ENCODE data around the gene OPN4.

The OPN4 gene

DNA sequence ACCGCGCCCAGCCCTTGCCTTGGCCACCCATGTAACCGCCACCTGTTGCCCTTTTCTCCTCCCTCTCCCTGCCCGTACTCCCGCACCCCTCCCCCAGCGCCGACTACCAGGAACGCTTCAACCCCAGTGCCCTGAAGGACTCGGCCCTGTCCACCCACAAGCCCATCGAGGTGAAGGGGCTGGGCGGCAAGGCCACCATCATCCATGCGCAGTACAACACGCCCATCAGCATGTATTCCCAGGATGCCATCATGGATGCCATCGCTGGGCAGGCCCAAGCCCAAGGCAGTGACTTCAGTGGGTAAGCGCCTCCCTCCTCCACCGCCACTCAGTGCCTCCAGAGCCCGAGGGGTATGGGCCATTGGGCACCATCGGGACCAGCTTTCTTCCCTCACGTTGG, 32.6 kb downstream of the OPN4 start:
- no peak overlapping the region for H3K9ac ChIP-seq (ENCODE audit: low read length)
- H3K27ac ChIP-seq (ENCODE audit: low read length) = no peak overlapping the region
- peaks cover 10% of the 10 kb centered on the region for H3K4me1 ChIP-seq (ENCODE audit: control insufficient read depth, low read depth, low read length)
- no peak overlapping the region for H3K4me3 ChIP-seq (ENCODE audit: low read length)
- H3K36me3 ChIP-seq (ENCODE audit: control insufficient read depth, low read depth, low read length) = no peaks in the 10 kb centered on the region
- H3K27me3 ChIP-seq (ENCODE audit: control insufficient read depth, insufficient read depth, low read length) = no peaks in the 10 kb centered on the region
- no peaks in the 10 kb centered on the region for H3K9me3 ChIP-seq (ENCODE audit: control insufficient read depth, low read depth, low read length)

DNA sequence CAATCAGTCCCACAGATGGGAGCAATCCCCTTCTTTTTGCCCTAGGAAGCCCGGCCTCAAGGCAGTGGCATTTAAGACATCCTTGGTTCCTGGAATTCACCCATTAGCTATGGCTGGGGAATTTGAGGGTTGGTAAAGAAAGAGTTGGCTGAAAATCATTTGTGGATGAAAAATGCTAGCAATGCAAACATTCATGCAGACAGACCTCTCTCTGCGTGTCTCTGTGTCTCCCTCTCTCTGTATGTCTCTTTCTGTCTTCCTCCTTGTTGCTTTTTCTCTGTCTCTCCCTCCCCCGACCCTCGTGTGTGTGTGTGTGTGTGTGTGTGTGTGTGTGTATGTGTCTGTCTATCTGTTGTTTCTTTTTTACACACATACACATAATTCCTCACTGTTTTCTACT, 33.4 kb downstream of the OPN4 start:
- H3K27me3 ChIP-seq (ENCODE audit: control insufficient read depth, insufficient read depth, low read length) = no peaks in the 10 kb centered on the region
- peaks cover 10% of the 10 kb centered on the region for H3K4me1 ChIP-seq (ENCODE audit: control insufficient read depth, low read depth, low read length)
- no peak overlapping the region for H3K27ac ChIP-seq (ENCODE audit: low read length)
- no peaks in the 10 kb centered on the region for H3K36me3 ChIP-seq (ENCODE audit: control insufficient read depth, low read depth, low read length)
- H3K9ac ChIP-seq (ENCODE audit: low read length) = no peak overlapping the region
- H3K9me3 ChIP-seq (ENCODE audit: control insufficient read depth, low read depth, low read length) = no peaks in the 10 kb centered on the region
- no peak overlapping the region for H3K4me3 ChIP-seq (ENCODE audit: low read length)

DNA sequence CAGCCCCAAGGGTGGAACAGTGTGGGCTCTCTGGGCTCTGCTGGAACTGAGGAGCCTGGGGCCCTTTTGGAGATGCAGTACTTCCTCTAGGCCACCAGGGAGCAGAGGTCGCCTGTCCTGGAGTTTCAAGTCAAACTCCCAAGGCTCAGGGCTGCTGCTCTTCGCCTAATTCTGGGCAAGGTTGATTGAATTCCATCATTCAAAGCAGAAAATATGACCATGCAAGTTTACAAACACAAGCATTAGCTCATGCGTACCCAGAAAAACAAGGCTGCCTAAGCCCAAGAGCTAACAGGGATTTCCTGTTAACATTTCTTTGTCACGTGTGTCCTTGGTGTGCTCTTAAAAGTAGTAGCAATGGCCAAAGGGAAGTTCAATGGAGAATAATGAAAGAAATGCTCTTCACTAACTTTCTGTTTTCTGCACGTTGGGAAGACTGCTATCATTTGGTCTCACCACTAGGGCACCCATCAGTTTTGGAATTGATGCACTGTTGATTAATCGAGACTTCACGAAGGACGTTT, 34.1 kb downstream of the OPN4 start:
- Histone ChIP-seq H3K36me3 (ENCODE audit: control insufficient read depth, low read depth, low read length) (no peaks in the 10 kb centered on the region), H3K4me1 (ENCODE audit: control insufficient read depth, low read depth, low read length) (peaks cover 13% of the 10 kb centered on the region), H3K4me3 (ENCODE audit: low read length) (no peak overlapping the region), H3K9ac (ENCODE audit: low read length) (no peak overlapping the region), H3K27me3 (ENCODE audit: control insufficient read depth, insufficient read depth, low read length) (no peaks in the 10 kb centered on the region), H3K27ac (ENCODE audit: low read length) (no peak overlapping the region), H3K9me3 (ENCODE audit: control insufficient read depth, low read depth, low read length) (no peaks in the 10 kb centered on the region)

DNA sequence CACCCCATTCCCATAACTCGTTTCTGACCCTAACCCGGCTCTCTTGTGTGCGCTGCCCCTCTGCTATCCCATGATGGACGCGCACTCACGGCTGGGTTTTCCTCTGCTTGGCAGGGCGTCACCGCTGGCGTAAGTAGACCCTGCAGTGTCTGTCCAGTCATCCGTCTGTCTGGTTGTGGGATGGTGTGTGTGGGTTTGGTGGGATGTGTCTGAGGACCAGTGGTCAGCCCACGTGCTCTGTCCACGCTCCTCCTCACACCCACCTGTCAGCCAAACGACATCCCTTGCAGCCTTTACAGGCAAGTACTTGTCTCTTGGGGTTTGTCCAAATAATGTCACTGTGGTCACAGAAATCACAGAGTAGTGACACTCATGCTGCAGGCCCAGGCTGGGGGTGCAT, 34.8 kb downstream of the OPN4 start:
- Histone ChIP-seq H3K36me3 (ENCODE audit: control insufficient read depth, low read depth, low read length) (no peaks in the 10 kb centered on the region), H3K4me1 (ENCODE audit: control insufficient read depth, low read depth, low read length) (peaks cover 20% of the 10 kb centered on the region), H3K27me3 (ENCODE audit: control insufficient read depth, insufficient read depth, low read length) (no peaks in the 10 kb centered on the region), H3K27ac (ENCODE audit: low read length) (no peak overlapping the region), H3K9ac (ENCODE audit: low read length) (no peak overlapping the region), H3K9me3 (ENCODE audit: control insufficient read depth, low read depth, low read length) (no peaks in the 10 kb centered on the region), H3K4me3 (ENCODE audit: low read length) (no peak overlapping the region)

DNA sequence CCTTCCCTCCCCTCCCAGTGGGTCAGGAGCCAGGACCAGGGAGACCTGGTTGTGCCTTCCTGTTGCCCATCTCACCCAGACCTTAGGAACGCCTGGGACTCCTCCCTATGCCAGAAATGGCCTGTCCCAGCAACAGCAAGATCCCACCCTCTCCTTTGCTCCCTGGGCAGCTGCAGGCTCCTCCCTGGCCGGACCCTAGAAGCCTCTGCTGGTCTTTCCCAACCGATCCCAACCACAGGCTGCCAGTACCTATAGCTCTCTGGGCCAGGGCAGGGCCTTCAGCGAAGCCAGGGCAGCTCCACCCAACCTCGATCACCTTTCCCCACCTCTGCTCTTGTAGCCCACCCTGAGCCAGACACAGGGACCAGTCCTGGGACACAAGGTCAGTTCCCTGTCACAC, 35.9 kb downstream of the OPN4 start:
- no peak overlapping the region for H3K4me3 ChIP-seq (ENCODE audit: low read length)
- H3K4me1 ChIP-seq (ENCODE audit: control insufficient read depth, low read depth, low read length) = peaks cover 17% of the 10 kb centered on the region
- no peaks in the 10 kb centered on the region for H3K9me3 ChIP-seq (ENCODE audit: control insufficient read depth, low read depth, low read length)
- no peak overlapping the region for H3K9ac ChIP-seq (ENCODE audit: low read length)
- H3K27ac ChIP-seq (ENCODE audit: low read length) = no peak overlapping the region
- no peaks in the 10 kb centered on the region for H3K36me3 ChIP-seq (ENCODE audit: control insufficient read depth, low read depth, low read length)
- H3K27me3 ChIP-seq (ENCODE audit: control insufficient read depth, insufficient read depth, low read length) = peaks cover 5% of the 10 kb centered on the region

DNA sequence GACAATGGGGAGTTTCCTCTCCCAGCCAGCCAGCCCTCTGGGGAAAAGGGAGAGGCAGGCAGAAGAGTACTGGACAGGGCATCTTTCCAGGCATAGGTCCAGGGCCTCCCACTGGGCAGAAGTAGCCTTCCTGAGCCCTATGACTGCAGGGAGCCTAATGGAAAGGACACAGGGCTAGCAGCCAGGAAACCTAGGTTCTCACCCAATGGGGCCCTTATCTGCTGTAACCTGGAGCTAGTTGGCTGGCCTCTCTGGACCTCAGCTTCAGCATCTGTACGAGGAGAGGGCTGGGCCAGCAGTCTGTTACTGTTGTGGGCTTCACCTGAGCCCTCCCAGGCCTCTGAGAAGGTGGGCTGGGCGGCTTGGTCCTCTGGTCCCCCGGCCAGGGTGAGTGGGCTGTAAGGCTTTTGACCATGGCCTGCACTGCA, 36.3 kb downstream of the OPN4 start:
- H3K27ac ChIP-seq (ENCODE audit: low read length) = no peak overlapping the region
- H3K36me3 ChIP-seq (ENCODE audit: control insufficient read depth, low read depth, low read length) = no peaks in the 10 kb centered on the region
- H3K9me3 ChIP-seq (ENCODE audit: control insufficient read depth, low read depth, low read length) = no peaks in the 10 kb centered on the region
- H3K9ac ChIP-seq (ENCODE audit: low read length) = no peak overlapping the region
- H3K4me1 ChIP-seq (ENCODE audit: control insufficient read depth, low read depth, low read length) = peaks cover 17% of the 10 kb centered on the region
- H3K4me3 ChIP-seq (ENCODE audit: low read length) = no peak overlapping the region
- H3K27me3 ChIP-seq (ENCODE audit: control insufficient read depth, insufficient read depth, low read length) = peaks cover 6% of the 10 kb centered on the region

DNA sequence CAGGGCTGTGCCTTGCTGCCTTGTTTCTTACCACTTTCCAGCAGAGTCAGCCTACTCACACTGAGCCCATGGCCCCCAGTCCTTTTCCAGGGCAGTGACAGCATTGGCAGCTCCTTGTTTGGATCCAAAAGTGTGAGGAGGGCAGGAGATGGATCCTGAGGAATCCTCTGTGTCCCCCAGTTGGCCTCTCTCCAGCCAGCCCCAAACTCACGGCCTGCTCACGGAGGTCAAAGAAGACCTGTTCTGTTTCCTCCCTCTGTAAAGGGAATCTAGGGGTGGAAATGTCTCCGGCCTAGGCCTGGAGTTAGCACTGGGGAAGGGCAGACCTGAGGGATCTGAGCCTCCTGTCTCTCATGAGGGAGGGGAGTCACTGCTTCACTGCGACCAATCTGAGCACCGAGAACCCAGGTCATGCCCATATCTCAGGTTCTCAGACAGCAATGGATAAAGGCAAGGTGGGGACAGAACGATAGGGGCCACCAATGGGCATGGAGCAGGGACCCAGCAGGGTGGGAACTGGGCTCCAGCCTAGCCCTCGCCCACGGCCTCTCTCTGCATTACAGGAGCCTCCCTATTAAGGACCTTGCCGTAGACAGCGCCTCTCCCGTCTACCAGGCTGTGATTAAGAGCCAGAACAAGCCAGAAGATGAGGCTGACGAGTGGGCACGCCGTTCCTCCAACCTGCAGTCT, 37.1 kb downstream of the OPN4 start:
- H3K9ac ChIP-seq (ENCODE audit: low read length) = no peak overlapping the region
- H3K27ac ChIP-seq (ENCODE audit: low read length) = no peak overlapping the region
- peaks cover 17% of the 10 kb centered on the region for H3K4me1 ChIP-seq (ENCODE audit: control insufficient read depth, low read depth, low read length)
- H3K4me3 ChIP-seq (ENCODE audit: low read length) = no peak overlapping the region
- H3K27me3 ChIP-seq (ENCODE audit: control insufficient read depth, insufficient read depth, low read length) = peaks cover 6% of the 10 kb centered on the region
- no peaks in the 10 kb centered on the region for H3K9me3 ChIP-seq (ENCODE audit: control insufficient read depth, low read depth, low read length)
- H3K36me3 ChIP-seq (ENCODE audit: control insufficient read depth, low read depth, low read length) = no peaks in the 10 kb centered on the region

DNA sequence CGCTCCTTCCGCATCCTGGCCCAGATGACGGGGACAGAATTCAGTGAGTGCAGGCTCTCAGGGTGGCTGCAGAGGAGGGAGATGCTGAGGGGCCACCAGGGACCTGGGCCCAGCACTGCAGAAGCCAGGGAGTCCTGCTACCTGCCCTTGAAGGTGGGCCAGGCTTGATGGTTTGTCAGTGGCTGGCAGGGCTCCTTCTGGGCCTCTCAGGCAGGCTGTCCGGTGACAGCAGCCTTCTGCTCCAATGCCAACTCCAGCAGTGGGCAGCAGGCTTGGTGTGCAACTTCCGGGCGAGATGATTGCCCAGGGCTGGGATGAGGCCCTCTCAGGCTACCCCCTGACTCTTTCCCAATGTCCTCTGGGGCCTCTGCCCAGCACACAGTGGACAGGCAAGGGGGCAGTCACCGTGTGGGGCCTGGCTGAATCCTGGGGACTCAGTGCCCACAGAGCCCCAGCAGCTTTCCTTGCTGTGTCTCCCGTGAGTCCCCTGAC, 37.7 kb downstream of the OPN4 start:
- H3K4me1 ChIP-seq (ENCODE audit: control insufficient read depth, low read depth, low read length) = peaks cover 17% of the 10 kb centered on the region
- H3K9ac ChIP-seq (ENCODE audit: low read length) = no peak overlapping the region
- peaks cover 6% of the 10 kb centered on the region for H3K27me3 ChIP-seq (ENCODE audit: control insufficient read depth, insufficient read depth, low read length)
- no peak overlapping the region for H3K4me3 ChIP-seq (ENCODE audit: low read length)
- no peaks in the 10 kb centered on the region for H3K36me3 ChIP-seq (ENCODE audit: control insufficient read depth, low read depth, low read length)
- H3K27ac ChIP-seq (ENCODE audit: low read length) = no peak overlapping the region
- no peaks in the 10 kb centered on the region for H3K9me3 ChIP-seq (ENCODE audit: control insufficient read depth, low read depth, low read length)

DNA sequence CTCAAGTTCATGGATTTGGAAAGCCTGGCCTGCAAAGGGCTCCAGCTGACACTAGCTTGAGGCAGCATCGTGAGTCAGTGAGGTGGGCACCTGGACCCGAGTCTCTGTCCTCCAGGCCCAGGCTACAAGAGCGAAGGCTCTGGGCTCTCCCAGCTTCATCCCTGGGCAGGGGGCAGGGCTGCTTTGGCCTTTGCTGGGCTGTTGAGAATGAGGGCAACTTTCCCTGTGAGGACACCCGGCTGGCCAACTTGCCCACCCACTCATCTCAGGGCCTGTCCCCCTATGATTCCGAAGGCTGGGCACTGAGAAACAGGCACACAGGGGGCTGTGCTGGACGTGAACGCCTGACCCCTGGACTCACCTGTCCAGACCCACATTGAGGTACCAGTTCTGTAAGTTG, 38.3 kb downstream of the OPN4 start:
- no peak overlapping the region for H3K27ac ChIP-seq (ENCODE audit: low read length)
- peaks cover 17% of the 10 kb centered on the region for H3K4me1 ChIP-seq (ENCODE audit: control insufficient read depth, low read depth, low read length)
- H3K9ac ChIP-seq (ENCODE audit: low read length) = no peak overlapping the region
- H3K4me3 ChIP-seq (ENCODE audit: low read length) = no peak overlapping the region
- peaks cover 6% of the 10 kb centered on the region for H3K27me3 ChIP-seq (ENCODE audit: control insufficient read depth, insufficient read depth, low read length)
- no peaks in the 10 kb centered on the region for H3K9me3 ChIP-seq (ENCODE audit: control insufficient read depth, low read depth, low read length)
- no peaks in the 10 kb centered on the region for H3K36me3 ChIP-seq (ENCODE audit: control insufficient read depth, low read depth, low read length)

DNA sequence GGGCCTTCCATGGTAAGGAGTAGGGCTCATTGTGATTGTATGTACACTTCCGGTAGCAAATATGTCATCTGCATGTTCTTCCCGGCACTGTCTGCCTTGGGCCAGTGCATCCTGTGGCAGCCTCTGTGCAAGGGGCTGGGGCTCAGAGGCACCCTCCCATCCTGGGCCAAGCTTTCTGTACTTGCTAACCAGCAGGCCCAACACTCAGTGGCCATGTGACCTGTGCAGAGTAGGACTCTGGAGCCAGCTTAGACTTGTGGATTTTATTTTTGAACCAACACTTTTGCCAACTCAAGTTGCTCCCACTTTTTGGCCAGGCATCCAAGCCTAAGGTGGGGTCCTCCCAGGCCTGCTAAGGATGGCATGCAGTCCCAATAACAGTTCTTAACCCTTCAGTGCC, 38.9 kb downstream of the OPN4 start:
- no peaks in the 10 kb centered on the region for H3K36me3 ChIP-seq (ENCODE audit: control insufficient read depth, low read depth, low read length)
- peaks cover 6% of the 10 kb centered on the region for H3K27me3 ChIP-seq (ENCODE audit: control insufficient read depth, insufficient read depth, low read length)
- peaks cover 17% of the 10 kb centered on the region for H3K4me1 ChIP-seq (ENCODE audit: control insufficient read depth, low read depth, low read length)
- H3K4me3 ChIP-seq (ENCODE audit: low read length) = no peak overlapping the region
- no peak overlapping the region for H3K9ac ChIP-seq (ENCODE audit: low read length)
- no peaks in the 10 kb centered on the region for H3K9me3 ChIP-seq (ENCODE audit: control insufficient read depth, low read depth, low read length)
- H3K27ac ChIP-seq (ENCODE audit: low read length) = no peak overlapping the region

DNA sequence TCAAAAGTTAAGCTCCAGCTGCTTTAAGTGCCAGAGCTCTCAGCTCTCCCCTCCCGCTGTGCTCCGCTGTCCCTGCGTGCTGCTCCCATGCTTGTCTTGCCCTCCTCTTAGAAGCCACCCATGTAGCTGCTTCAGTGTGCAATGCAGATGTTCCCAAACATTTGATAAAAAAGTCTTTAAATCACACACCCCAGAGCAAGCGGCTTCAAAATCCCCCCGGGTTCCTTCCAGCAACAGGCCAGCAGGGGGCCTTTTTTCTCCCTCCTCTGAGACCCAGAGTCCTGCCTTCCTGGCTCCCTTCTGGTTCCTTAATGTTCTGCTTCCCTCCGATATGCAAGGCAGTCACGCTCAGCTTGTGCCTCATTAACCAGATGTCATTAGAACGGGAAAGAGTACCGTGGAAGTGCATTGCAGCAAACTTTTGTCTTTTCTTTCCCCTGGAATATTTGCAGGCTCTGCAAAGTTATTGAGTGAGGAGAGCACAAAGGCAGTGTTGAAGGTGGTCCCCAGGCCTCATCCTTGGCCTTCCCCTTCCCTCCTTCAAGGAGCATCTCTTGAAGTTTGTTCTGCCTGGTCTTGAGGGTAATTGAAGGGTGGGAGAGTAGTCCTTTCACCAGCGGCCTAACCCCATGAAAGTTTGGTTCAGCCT, 39.5 kb downstream of the OPN4 start:
- H3K9me3 ChIP-seq (ENCODE audit: control insufficient read depth, low read depth, low read length) = no peaks in the 10 kb centered on the region
- peaks cover 6% of the 10 kb centered on the region for H3K27me3 ChIP-seq (ENCODE audit: control insufficient read depth, insufficient read depth, low read length)
- peaks cover 12% of the 10 kb centered on the region for H3K4me1 ChIP-seq (ENCODE audit: control insufficient read depth, low read depth, low read length)
- H3K9ac ChIP-seq (ENCODE audit: low read length) = no peak overlapping the region
- H3K36me3 ChIP-seq (ENCODE audit: control insufficient read depth, low read depth, low read length) = no peaks in the 10 kb centered on the region
- H3K27ac ChIP-seq (ENCODE audit: low read length) = no peak overlapping the region
- H3K4me3 ChIP-seq (ENCODE audit: low read length) = no peak overlapping the region
